GM19043 (cell line): ENCODE data around the gene SERTM1.

ENCODE experiments used
- ATAC-seq: cut with Tn5 transposase; IDR thresholded peaks from one replicate; pipeline ENCODE4 v1.9.1; 2021; ENCODE audit warnings: low read depth; ENCODE audit not compliant: unreplicated experiment

SERTM1 gene

DNA sequence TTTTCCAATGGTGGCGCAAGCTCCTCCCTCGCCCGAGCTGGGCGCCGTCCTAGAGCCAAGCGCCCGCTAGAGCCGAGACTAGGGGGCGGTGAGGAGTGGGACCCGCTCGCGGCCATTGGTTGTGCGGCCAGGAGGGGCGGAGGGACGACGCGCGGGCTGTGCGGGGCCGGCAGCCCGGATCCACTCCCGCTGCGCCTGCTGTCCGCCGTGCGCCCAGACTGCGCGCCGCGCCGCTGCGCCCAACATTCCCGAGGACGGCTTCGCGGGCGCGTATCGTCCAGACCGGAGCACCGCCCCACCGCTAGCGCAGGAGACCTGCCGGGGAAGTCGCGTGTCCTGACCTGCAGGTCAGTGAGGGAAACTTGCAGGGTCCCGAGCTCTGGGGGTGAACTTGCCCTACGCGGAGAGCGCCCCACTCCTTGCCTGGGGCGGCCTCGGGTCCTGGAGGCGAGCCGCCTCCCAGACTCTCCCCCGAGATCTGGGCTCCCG lies at the start of gene SERTM1:
SERTM1 (plus strand) TSS at position 183 of the 489 bp plus-strand sequence. CDS start 21,059 bp downstream, outside the sequence.
- ATAC-seq = no peak

DNA sequence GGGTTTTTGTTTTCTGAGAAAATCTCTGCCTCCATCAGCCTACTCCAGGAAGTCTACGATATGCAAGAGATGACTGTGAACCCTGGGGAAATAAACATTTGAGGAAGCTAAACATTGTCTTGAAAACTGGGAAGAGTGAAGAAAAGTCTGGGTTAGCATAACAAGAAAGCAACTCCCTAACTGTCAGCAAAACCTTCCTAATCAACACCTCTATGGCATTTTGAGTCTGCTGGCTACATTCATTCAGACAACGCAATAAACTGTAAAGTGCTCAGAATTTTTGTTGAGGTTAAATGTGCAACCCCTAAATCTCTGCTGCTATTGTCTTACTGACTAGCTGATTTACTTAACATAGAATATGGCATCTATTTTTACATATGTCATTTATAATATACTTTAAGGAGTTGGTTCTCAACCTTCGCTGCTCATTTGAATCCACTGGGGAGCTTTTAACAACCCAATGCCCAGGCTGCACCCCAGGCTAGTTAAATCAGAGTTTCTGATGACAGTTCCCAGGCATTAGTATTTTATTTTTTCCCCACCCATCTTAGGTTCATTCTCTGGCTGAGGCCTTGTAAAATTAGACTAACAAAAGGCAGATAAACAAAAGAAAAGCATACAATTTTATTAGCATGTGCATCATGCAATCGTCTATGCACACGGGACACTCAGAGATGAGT lies 45.3 kb upstream of the SERTM1 start:
- ATAC-seq = no peak

DNA sequence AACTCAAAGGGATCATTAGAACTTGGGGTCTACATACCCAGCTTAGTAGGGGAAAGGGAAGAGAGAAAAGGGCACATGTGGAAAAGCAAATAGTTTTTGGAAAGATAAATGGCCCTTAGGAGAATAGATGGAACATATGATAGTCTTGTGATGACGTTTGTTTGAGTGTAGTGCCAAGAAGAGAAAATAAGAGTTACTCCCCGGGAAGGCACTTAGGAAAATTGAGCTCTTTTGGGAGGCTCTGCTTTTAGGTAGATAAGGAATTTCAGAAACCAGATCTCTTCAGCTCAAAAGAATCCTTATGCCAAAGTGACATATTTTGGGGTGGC lies 44.8 kb upstream of the SERTM1 start:
- no peak for ATAC-seq

DNA sequence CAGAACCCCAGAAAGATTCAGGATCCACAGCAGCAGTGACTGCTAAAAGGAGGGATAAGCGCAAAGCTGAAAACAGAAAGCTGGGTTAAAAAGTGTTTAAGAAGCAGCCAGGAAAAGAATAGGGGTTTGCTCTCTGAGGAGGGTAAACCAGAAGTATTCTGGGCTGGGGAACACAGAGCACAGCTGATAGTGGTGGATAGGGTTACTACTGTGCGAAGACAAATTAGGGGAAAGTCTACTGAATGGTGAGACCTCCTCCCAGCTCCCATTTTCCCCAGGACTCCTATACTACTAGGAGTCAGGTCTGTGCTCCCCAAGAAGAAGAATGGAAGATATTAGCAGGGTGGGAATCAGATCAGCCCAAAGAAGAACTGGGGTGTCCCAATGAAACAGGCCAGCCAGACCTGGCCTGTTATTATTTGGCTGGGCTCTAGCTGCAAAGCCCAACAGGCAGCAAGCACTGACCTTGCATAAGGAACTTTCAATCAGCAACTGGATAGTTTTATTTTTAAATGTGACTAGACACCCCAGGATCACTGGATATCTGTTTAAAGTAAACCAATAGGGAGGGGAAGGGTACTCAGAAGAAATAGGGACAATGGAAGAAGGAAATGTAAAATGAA lies 43.5 kb upstream of the SERTM1 start:
- no peak for ATAC-seq

DNA sequence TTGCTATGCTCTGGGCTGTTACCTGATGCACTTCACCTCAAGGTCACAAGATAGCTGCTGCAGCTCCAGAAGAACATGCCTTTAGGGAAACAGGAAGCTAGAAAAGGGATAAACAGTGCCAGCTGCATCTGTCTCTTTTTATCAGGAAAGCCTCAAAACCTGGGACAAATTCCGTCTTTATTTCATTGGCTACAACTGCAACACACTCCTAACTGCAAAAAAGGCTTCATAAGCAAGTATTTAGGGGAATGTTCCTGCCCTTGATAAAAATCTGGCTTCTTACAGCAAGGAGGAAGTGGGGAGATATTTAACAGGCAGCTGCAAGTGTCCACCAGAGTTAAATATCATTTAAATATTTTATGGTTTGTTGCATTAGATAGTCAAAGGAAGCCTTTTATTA lies 34.2 kb upstream of the SERTM1 start:
- no peak for ATAC-seq

DNA sequence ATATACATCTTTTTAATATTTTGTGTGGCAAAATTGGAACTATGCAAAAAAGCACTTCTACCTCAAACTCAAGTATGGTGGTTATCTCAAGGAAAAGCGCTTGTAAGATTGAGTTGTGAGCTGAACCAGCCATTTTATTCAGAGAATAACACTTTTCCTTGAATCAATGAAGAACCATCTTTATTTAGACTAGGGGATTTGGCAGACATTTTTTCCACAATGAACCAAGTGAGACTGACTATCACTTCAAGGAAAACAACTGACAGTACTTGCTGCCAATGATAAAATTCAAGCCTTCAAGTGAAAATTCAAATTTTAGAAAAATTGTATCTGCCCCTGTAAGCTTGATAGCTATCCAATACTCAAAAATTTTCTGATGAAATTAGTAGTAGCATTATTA lies 23.2 kb upstream of the SERTM1 start:
- ATAC-seq = no peak

DNA sequence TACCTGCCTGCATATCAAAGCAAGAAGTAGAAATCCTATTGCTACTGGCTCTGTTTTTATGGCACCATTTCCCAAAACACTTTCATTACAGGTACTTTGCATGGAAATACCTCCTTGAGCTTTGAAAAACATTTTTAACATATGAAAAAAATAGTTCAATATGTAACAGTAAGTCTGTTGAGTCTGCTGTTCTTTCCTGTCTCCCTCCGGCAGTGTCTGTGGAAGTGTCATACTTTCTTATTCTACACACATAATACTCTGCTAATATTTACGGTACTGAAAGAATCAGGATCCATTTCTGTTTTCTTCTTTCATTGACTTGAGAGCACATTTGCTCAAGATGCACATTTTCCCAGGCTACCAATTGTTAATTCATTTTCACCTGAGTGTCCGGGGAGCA lies 8.2 kb upstream of the SERTM1 start:
- no peak for ATAC-seq

DNA sequence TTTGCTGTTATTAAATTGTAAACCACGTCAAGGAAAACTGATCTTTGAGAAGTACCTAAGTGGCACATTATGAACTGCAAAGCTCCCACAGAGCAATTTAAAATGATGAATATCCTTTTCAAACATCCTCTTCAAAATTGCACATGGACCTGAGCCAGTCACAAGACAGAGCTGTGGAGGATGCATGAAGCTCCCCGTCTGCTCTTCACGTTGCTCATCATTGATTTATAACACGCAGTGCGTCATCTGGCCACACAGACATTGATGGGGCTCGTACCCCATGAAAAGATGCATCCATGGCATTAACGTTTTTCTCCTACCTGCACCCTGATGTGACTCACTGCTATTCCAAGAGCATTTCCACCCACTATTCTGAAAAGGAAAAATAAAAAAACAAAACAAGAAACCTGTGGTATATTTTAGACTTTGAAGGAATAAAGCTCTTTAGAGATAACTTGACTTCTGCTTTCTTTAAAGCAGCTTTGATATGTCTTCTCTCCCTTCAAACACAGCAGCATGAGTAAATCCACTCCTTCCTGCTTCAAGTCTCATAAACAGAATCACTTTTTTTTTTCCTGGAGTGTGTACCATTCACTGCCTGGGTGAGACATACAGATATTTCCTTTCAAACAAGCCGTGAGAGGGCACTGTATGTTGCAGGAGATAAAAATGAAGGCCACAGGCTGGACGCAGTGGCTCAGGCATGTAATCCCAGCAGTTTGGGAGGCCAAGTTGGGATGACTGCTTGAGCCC lies 7.2 kb upstream of the SERTM1 start:
- ATAC-seq = no peak

DNA sequence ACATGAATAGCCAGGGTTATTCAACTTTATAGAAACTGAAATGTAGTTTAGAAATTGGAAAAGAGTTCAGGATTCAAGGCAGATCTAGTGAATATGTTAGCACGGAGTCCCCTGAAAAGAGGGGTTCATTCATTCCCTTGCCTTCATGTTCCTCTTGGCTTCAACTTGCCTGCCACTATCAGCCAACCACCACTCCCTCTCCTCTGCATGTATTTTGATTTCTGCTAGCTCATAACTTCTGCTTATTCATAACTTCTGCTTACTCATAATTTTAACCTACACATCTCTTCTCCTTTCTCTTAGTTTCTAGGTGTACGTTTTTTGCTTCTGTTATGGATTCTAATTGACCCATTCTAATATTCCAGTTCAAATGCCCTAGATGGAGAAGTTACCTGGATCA lies 5.5 kb upstream of the SERTM1 start:
- ATAC-seq = no peak

DNA sequence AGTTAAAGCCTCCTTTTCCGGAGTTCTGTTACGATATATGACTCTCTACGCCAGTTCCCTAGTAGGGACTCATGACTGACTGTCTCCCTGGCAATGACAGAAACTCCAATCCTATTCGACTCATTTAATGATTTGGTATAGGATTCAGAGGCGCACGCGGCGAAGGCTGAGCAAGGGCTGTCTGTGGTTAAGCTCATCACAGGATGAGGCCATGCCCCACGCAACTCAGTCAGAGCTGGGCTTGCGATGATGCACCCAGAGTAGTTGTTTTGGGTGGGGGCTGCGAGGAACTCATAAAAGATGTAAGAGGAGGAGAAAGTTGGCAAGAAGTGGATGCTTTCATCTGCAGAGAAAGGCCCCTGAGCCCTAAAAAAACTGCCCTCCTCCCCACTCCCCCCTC lies 468 bp upstream of the SERTM1 start:
- ATAC-seq = no peak

DNA sequence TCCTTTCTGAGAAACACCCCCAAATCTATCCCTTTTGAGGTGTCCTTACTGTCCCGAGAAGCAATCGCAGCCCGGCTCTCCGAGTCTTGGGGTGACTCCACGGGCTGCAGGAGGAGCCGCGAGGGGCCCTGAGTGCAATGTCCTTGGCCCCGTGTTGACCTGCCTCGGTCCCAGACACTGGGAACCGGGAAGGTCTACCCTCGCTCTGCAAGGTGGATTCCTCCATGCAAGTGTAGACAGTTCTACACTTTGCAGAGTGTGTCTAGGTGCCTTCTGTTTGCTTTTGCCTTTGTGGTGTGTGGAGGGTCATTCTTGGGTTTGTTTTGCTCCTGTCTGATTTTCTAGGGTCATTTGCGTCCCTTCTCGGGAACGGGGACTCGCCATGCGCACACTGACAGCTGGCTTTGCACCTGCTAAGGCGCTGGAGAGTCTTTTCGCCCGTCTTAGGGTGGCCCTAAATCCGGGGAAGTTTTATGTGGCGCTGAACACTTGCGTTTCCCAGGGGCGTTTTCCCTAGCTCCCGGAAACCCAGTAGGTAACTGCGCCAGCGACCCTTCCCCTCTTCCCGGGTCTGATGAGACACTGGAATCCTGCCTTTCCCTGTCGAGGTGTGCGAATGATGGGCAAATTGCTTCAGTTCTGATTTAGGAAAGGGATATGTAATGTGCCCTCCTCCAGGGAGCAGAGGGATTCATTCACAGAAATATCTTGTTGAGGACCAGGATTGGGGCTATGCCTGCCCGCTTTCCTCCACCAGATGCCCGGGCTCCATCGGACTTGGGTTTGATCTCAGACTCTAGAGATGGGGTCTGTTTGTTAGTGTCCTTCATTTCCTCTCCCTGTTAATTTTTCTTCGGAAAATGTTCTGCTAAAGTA lies 755 bp downstream of the SERTM1 start:
- ATAC-seq = no peak

DNA sequence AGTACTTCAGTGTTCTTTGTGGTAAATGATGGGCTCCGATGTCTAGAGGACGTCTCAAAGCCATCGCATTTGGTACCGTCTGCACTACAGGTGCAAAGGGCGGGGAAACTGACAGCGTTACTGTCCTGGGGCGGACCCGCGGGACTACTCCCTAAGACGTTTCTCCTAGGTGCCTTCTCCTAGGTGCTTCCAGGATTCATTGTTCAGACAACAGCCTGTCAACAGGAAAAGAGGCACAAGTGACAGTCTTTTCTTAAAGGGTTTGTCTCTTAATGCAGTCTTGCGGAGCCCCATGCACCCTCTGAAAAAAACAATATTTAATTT lies 1.4 kb downstream of the SERTM1 start:
- ATAC-seq = no peak

DNA sequence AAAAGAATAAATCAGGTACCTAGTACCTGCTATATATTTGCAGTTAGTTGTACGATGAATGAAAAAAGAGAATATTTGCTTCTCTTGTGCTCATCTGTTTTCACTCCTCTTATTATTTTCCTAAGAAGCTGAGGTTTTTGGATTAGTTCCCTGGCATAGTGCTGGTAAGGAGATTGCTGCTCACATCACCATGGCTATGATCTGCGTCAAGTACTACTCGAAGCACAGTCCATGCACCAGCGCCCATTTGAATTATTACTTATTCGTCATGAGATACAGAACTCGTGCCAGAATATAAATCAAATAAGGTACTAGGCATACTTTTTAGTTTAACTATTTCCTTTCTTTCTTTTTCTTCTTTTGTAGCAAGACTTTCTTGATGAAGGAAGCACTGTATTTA lies 7.1 kb downstream of the SERTM1 start:
- no peak for ATAC-seq

DNA sequence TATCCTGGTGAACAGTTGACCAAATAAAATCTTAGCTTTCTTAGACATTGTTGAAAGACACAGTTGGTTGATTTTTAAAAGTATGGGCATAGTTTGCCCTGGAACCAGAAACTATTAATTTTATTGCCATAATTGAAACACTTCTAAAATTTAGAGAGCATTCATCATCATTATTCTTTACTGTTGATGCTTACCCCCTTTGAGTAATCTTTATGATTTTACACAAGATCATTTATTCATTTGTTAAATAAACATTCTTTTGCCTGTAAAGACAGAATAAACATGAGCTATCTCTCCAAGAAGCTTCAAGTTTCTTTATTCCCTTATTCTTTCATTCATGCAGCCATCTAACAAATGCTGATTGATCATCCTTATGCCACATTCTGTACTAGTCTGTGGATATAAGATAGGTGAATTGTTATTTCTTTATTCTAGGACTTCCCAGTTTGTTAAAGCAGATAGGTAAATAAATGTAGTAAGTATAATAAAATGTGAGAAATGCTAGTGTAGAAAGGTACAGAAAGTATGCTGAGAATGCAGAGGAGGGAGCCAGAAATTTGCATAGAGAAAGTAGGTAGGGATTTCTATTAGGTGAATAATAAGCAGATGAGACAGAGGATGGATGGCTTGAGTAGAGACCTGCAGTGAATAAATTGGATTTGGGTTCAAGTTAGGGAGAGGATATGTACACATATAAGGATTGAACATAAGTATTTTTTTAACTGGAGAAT lies 8.2 kb downstream of the SERTM1 start:
- ATAC-seq = no peak

DNA sequence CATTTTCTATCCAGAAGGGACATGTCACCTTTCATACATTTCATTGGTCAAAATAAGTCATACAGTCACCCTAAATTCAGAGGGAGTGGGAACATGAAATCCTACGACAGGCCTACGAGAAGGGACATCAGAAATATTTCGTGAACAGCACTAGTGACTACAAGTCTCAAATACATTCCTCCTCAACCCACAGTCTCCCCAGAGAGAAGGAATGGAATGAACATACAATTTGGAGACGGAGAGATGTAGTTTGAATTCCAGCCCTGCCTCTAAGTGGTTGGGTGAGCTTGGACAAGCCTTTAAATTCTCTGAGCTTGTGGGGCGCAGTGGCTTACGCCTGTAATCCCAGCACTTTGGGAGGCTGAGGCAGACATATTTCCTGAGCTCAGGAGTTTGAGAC lies 9.9 kb downstream of the SERTM1 start:
- no peak for ATAC-seq

DNA sequence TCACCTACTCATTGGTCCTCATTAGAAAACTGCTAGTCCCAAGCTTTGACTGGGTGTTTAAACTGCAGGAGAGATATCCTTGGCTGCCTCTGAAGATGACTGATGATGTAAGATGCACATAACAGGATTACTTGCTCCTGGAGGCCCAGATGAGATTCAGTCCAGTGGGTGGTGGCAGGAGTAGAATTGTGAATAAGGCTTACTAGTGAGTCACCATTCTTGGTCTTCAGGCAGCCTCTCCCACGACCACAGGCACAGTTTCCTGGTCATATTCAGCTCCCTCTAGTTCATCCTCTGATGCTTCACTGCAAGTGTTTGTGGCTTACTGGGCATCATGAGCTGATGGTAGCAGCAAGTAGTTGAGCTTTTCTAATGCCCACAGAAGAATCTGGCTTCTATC lies 12.1 kb downstream of the SERTM1 start:
- ATAC-seq = no peak

DNA sequence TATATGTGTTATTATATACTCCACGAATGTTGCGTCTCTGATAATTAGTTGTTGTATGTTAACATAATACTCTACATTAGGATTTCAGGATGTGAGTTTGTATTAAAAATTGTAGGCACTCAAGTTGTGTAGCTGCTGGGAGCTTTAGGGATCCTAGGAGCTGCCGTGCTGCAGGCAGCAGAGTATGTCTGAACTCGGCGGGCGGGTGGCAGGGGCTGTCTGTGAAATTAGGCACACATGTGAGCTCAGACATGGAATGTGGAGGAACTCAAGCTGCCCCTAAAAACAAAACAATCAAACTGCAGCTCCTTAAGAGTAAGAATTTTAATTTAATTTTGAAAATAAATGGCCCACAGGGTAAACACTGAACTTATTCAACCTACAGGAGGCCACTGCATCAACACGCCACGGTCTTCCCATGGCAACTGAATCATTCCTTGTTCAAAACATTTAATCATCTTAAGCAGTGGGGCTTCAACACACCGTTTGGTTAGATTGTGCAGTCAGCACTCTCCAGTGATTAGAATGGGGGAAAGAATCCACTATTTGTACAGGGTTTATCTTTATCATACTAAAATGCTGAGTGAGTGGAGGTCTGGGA lies 22.7 kb downstream of the SERTM1 start:
- ATAC-seq = no peak

DNA sequence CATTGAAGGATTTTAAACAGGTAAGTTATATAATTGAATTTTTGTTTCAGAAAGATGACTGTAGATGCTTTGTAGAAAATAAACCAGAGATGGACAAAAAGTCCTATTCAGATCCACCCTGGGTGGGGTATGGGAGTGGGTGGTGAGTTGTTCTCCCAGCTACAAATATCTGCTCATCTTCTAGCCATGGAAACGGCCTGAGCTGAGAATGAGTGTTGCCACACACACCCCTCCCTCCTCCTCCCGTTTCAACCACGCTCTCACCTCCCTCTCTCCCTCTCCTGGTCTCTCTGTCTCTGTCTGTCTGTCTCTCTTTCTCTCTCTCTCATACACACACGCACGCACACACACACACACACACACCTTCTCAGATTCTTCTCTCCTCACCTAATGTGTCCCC lies 26.4 kb downstream of the SERTM1 start:
- ATAC-seq = no peak

DNA sequence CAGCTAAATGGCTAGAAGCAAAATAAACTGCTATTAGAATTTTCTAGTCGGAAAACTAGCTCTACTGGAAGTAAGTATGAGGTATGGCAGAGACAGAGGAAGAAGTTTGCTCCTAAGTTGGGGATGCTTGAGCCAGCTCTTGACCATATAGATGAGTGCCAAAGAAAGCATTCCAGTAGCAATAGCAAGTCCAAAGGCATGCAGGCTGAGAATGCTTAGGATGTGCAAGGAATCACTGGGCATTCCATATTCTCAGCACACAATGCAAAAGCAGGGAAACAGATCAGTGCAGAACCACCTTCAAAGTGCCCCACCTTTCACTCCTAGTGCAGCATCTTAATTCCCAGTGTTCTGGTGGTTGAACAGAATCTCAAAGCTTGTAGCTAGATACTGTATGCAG lies 32.9 kb downstream of the SERTM1 start:
- no peak for ATAC-seq
